A549 (cell line): Measurements from ENCODE around the gene GTF2H1. TPM values are rescaled to one million over a fixed set of nuclear protein-coding genes. Genes with fewer than 3 reads are reported as not detected.

Experiments
- ATAC-seq, 2 experiments: fragments of 200-7000 bp in 1 of 2; fragments of >200 bp in 1 of 2; cut with Nextera tagmentation in 1 of 2; cut with Tn5 transposase in 1 of 2; 3 replicates each; pipeline versions ENCODE4 v1.8.0 to v1.9.1; 2018 to 2020; ENCODE audit warnings: mild to moderate bottlenecking in 1 of 2, moderate library complexity in 1 of 2
- CTCF ChIA-PET: fragments of 300-600 bp; sonication (Branson Sonifier 250); formaldehyde crosslinking; extraction: SDS; loops from one replicate; lab custom pipeline; 2021; ENCODE audit warnings: antibody characterized with exemption, inconsistent platforms; lab: Yijun Ruan, JAX
- POLR2A ChIA-PET: fragments of 350-600 bp; formaldehyde crosslinking; extraction: SDS; loops from one replicate; lab custom pipeline; 2021; ENCODE audit warnings: antibody characterized with exemption, inconsistent platforms; lab: Yijun Ruan, JAX
- DNase-seq, 2 experiments: peaks; one replicate each; pipeline versions ENCODE4 v3.0.0 to v3.0.0-alpha.2; 2011 to 2016; ENCODE audit warnings: low read depth in 1 of 2, low spot score in 1 of 2
- FAIRE-seq: peaks from 2 replicates; lab custom pipeline; 2011; peaks lifted over from hg19 to GRCh38; lab: Jason Lieb, UNC
- H3K27ac ChIP-seq, 2 experiments: fragments of >200 bp; sonication (Bioruptor Twin); formaldehyde crosslinking; 3 replicates each; pipeline ENCODE4 v1.5.1; 2016 to 2017
- H3K4me1 ChIP-seq: fragments of >200 bp; sonication (Bioruptor Twin); formaldehyde crosslinking; 3 replicates; pipeline ENCODE4 v1.6.1; 2016
- H3K4me2 ChIP-seq: fragments of >200 bp; sonication (Bioruptor Twin); formaldehyde crosslinking; 3 replicates; pipeline ENCODE4 v1.6.1; 2016
- H3K4me3 ChIP-seq: fragments of >200 bp; sonication (Bioruptor Twin); formaldehyde crosslinking; 3 replicates; pipeline ENCODE4 v1.5.1; 2016
- H3K9me3 ChIP-seq: fragments of >200 bp; sonication (Bioruptor Twin); formaldehyde crosslinking; 3 replicates; pipeline ENCODE4 v1.6.1; 2016
- FOSB ChIP-seq: fragments of 250-450 bp; sonication (Bioruptor Pico); IDR thresholded peaks from 2 replicates; pipeline ENCODE4 v1.5.0; 2020; ENCODE audit warnings: mild to moderate bottlenecking, moderate library complexity
- FOSL2 ChIP-seq, 2 experiments: fragments of 450-650 bp in 1 of 2; fragments of >200 bp in 1 of 2; sonication (Bioruptor Twin) in 1 of 2; formaldehyde crosslinking; IDR thresholded peaks; 2 replicates each; pipeline versions ENCODE4 v1.5.0 to v1.6.1; 2016 to 2020; ENCODE audit warnings: mild to moderate bottlenecking in 1 of 2, moderate library complexity in 1 of 2
- HDAC2 ChIP-seq: fragments of 200-600 bp; sonication (generic); IDR thresholded peaks from 2 replicates; pipeline ENCODE4 v1.6.1; 2016
- HEYL ChIP-seq: fragments of 250-450 bp; sonication (Bioruptor Pico); IDR thresholded peaks from 2 replicates; pipeline ENCODE4 v1.8.0; 2021; ENCODE audit warnings: mild to moderate bottlenecking, moderate library complexity
- HOXB5 ChIP-seq: fragments of 250-450 bp; sonication (Bioruptor Pico); IDR thresholded peaks from 2 replicates; pipeline ENCODE4 v1.5.0; 2020; ENCODE audit warnings: mild to moderate bottlenecking, moderate library complexity
- JUNB ChIP-seq: fragments of >200 bp; sonication (Bioruptor Twin); formaldehyde crosslinking; IDR thresholded peaks from 2 replicates; pipeline ENCODE4 v1.6.1; 2016
- KDM1A ChIP-seq: fragments of 200-600 bp; sonication (generic); IDR thresholded peaks from 2 replicates; pipeline ENCODE4 v1.6.1; 2016; ENCODE audit warnings: low read depth, mild to moderate bottlenecking
- MAFK ChIP-seq: fragments of 450-650 bp; IDR thresholded peaks from 2 replicates; pipeline ENCODE4 v1.6.1; 2014; ENCODE audit not compliant: partially characterized antibody
- NPAS2 ChIP-seq: fragments of 250-450 bp; sonication (Bioruptor Pico); IDR thresholded peaks from 2 replicates; pipeline ENCODE4 v1.8.0; 2022; ENCODE audit warnings: mild to moderate bottlenecking, moderate library complexity, borderline replicate concordance
- PHF8 ChIP-seq: fragments of 200-600 bp; sonication (generic); IDR thresholded peaks from 2 replicates; pipeline ENCODE4 v1.6.1; 2016; ENCODE audit warnings: low read depth, mild to moderate bottlenecking, antibody characterized with exemption, moderate library complexity, borderline replicate concordance
- POLR2A ChIP-seq: IDR thresholded peaks from 2 replicates; pipeline ENCODE4 v1.6.1; 2012; ENCODE audit warnings: mild to moderate bottlenecking, low read length
- POLR2AphosphoS2 ChIP-seq: conservative IDR thresholded peaks from 2 replicates; pipeline ENCODE4 v1.6.1; 2012; ENCODE audit warnings: low read length, improper control_type of control experiment, inconsistent platforms
- RAD21 ChIP-seq, 2 experiments: fragments of >200 bp in 1 of 2; sonication (Bioruptor Twin) in 1 of 2; formaldehyde crosslinking in 1 of 2; IDR thresholded peaks in 1 of 2; conservative IDR thresholded peaks in 1 of 2; 2 replicates in 1 of 2; 3 replicates in 1 of 2; pipeline ENCODE4 v1.6.1; 2012 to 2018; ENCODE audit warnings: inconsistent platforms in 1 of 2
- RARB ChIP-seq: fragments of 250-450 bp; sonication (Bioruptor Pico); IDR thresholded peaks from 2 replicates; pipeline ENCODE4 v1.8.0; 2021; ENCODE audit warnings: mild to moderate bottlenecking, moderate library complexity
- RCOR1 ChIP-seq: fragments of 150-350 bp; IDR thresholded peaks from 2 replicates; pipeline ENCODE4 v1.6.1; 2014; ENCODE audit warnings: antibody characterized with exemption, low read length, low read depth
- TFCP2L1 ChIP-seq: fragments of 250-450 bp; sonication (Bioruptor Pico); IDR thresholded peaks from 2 replicates; pipeline ENCODE4 v1.5.0; 2021; ENCODE audit warnings: mild to moderate bottlenecking
- WGBS: methylation state at CpG from one replicate; pipeline ENCODE4 v1.1.6; 2017; ENCODE audit errors: missing lambda C conversion rate; 5-methylcytosine and 5-hydroxymethylcytosine counted together
- polyA plus RNA-seq, 4 experiments: library from polyadenylated mRNA; depleted of rRNA in 3 of 4; stranded (reverse); fragments of >200 nt; fragmentation: RNase III in 1 of 4; extraction: RNeasy Plus Mini Kit Qiagen cat#74134 plus additional on column Dnase treatment in 1 of 4; gene quantifications; 2 replicates in 3 of 4; 3 replicates in 1 of 4; pipeline ENCODE4 v1.2.3, GENCODE V29; 2011 to 2017
- TF ChIP-seq, protein P1 (sequence below): IDR thresholded peaks from 2 replicates; pipeline ENCODE4 v1.6.1; 2012; ENCODE audit warnings: low read depth, borderline replicate concordance
- TF ChIP-seq, protein P2 (sequence below): fragments of 450-650 bp; IDR thresholded peaks from 2 replicates; pipeline ENCODE4 v1.6.1; 2014; ENCODE audit warnings: antibody characterized with exemption

The GTF2H1 gene
- polyA plus RNA-seq, 2 of the 4 experiments (the other 2 are of a cell fraction), result 38.8 to 56.0 TPM

DNA sequence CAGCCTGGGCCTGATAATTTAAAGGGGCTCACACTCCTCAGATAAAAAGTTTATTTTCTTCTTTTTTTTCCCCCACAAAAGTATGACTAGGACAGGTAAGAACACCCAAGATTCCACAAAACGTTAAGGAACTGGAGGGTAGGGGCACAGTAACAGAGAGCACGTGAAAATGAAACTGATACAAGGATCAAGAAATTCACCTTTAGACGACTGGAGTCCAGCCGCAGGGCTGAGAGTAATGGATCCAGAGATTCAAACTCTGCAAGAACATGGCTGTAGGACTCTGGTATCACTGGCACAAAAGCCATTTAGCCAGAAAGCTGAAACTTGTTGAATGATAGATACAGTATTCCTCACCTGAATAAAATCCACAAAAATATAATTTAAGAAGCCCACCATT lies 4.8 kb upstream of the GTF2H1 start:
- Histone ChIP-seq H3K9me3 (no peaks in the 10 kb centered on the region), H3K4me3 (no peak overlapping the region), H3K4me1 (peaks cover 41% of the 10 kb centered on the region), H3K4me2 (no peak overlapping the region), H3K27ac (no peak overlapping the region)
- ChIA-PET CTCF (no interaction called here), POLR2A (no interaction called here)
- no peak for ATAC-seq
- DNase-seq, result no peak
- FAIRE-seq, result no peak
- 85% methylated on average over 4 of the region's 4 CpGs for WGBS
- TF ChIP-seq RCOR1, result no peak
- TF ChIP-seq, protein P1, sequence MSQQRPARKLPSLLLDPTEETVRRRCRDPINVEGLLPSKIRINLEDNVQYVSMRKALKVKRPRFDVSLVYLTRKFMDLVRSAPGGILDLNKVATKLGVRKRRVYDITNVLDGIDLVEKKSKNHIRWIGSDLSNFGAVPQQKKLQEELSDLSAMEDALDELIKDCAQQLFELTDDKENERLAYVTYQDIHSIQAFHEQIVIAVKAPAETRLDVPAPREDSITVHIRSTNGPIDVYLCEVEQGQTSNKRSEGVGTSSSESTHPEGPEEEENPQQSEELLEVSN, result no peak
- no peak for TF ChIP-seq HDAC2
- TF ChIP-seq, all 56 proteins: peak for 0

DNA sequence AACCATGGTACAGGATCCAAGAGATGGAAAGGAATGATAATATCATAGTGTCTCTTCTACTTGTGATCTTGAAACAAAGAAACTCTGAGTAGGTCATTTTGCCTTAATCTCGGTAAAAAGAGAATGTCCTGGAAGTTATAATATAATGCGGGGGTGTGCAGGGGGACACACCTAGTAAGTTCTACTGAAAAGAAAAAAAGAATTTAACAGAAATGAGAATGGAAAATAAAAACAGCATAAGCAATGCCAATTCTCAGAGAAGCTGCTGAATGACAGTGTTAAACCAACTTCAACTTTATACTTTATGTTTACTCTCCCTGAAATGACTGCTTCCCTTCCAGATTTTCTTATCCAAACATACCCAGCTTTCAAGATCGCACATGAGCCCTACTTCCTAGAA lies 2.5 kb upstream of the GTF2H1 start:
- Histone ChIP-seq H3K4me1 (peaks cover 41% of the 10 kb centered on the region), H3K27ac (no peak overlapping the region), H3K4me2 (peak overlapping the region; percentile 85), H3K4me3 (no peak overlapping the region), H3K9me3 (no peaks in the 10 kb centered on the region)
- 75% methylated on average over 3 of the region's 3 CpGs for WGBS
- ATAC-seq (no peak), FAIRE-seq (no peak), DNase-seq (no peak)
- CTCF ChIA-PET, result interaction anchor here (1.2 to 1.6 kb wide), 2 partner anchors 76 to 204 kb away, joined by 3 to 8 read pairs; no protein-coding TSS in a partner anchor
- TF ChIP-seq FOSB (CRISPR knock-in tag), result no peak
- TF ChIP-seq HEYL (CRISPR knock-in tag), result no peak
- TF ChIP-seq POLR2A, result no peak
- no peak for TF ChIP-seq RARB (CRISPR knock-in tag)
- no peak for TF ChIP-seq POLR2AphosphoS2
- no peak for TF ChIP-seq PHF8
- TF ChIP-seq HOXB5 (CRISPR knock-in tag), result no peak
- POLR2A ChIA-PET, result no interaction called here

- peak overlapping the region; percentile 85 for H3K4me2 ChIP-seq
- ATAC-seq (no peak), DNase-seq (no peak), FAIRE-seq (no peak)
- ChIA-PET POLR2A (interaction anchor here (3.1 kb wide), 1 partner anchor 74 kb away, joined by 22 read pairs; the partner anchor contains the start of gene LDHA), CTCF (interaction anchor here (0.6 to 1.6 kb wide), 4 partner anchors 77 to 1392 kb away, joined by 3 to 8 read pairs (median 4); no protein-coding TSS in a partner anchor)
- peaks cover 46% of the 10 kb centered on the region for H3K4me1 ChIP-seq
- H3K9me3 ChIP-seq, result no peaks in the 10 kb centered on the region
- TF ChIP-seq FOSL2 (IDR thresholded peaks at IDR 0.05) (no peak), FOSL2 (CRISPR knock-in tag; IDR thresholded peaks at IDR 0.05) (no peak), NPAS2 (CRISPR knock-in tag) (no peak), KDM1A (no peak), RAD21 (conservative IDR thresholded peaks at IDR 0.05 in 1 of 2, IDR thresholded peaks at IDR 0.05 in 1 of 2) (no peak), MAFK (no peak)
- peak overlapping the region; percentile 87 for H3K4me3 ChIP-seq
- no peak overlapping the region; a peak in 1 of 6 replicates for H3K27ac ChIP-seq
Observed at GRCh38 chr11:18320617-18321016, 1.8 kb upstream of the GTF2H1 start.

DNA sequence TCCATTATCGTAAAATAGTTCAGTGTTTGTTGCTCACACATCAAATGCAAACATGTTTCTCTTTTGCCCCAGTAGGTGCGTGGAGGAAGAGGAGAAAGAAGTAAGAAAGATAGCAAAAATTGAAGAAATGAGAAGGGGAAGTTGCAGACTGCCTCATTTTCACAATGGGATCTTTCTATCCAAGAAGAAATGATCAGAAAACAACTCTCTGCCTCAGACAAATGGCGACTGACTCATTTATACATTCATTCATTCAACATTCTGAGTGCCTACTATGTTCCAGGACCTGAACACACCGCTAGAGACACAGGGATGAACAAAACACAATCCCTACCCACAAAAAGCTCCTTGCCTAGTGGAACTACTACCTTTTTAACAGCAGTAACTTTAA lies 794 bp upstream of the GTF2H1 start:
- Histone ChIP-seq H3K9me3 (no peaks in the 10 kb centered on the region), H3K4me2 (peak overlapping the region; percentile 85), H3K4me1 (peaks cover 46% of the 10 kb centered on the region), H3K27ac (peak overlapping the region; percentile 96 to 98), H3K4me3 (peak overlapping the region; percentile 87)
- ChIA-PET CTCF (interaction anchor here (1.0 kb wide), 1 partner anchor 206 kb away, joined by 3 read pairs; no protein-coding TSS in a partner anchor), POLR2A (interaction anchor here (0.6 to 3.1 kb wide), 5 partner anchors 18 to 215 kb away, joined by 3 to 22 read pairs (median 3); partner anchors contain the start of genes LDHA and SAAL1)
- TF ChIP-seq, protein P2, sequence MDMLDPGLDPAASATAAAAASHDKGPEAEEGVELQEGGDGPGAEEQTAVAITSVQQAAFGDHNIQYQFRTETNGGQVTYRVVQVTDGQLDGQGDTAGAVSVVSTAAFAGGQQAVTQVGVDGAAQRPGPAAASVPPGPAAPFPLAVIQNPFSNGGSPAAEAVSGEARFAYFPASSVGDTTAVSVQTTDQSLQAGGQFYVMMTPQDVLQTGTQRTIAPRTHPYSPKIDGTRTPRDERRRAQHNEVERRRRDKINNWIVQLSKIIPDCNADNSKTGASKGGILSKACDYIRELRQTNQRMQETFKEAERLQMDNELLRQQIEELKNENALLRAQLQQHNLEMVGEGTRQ, result no peak
- TF ChIP-seq TFCP2L1 (CRISPR knock-in tag) (no peak), JUNB (no peak)
- DNase-seq (no peak), ATAC-seq (peak; percentile 45 to 49), FAIRE-seq (no peak)
- WGBS, result 3% methylated on average over 4 of the region's 4 CpGs
